Activated CD8-positive, alpha-beta memory T cell treated with anti-CD3 and anti-CD28 coated beads, Interleukin-2, amount 50 U/mL, for 24 hours (primary cell): Measurements from ENCODE around the gene XPOT.
A peak's percentile ranks its signal among the peaks of the same experiment; 100 is the strongest.
"Not testable (repeated sequence)": the region's sequence is repeated elsewhere in the genome, so short reads cannot be mapped to it uniquely, and the experiment has no call there.

Experiments
- DNase-seq: peaks from one replicate; pipeline ENCODE4 v3.0.0-alpha.2; 2020; ENCODE audit errors: extremely low read depth

XPOT gene

GRCh38 chr12:64403707-64404469, at the start of gene XPOT:
Gene XPOT (plus strand): TSS chr12:64404392. CDS start chr12:64410036, 5,644 bp downstream.
- peak; percentile 73 for DNase-seq

- DNase-seq = not testable (repeated sequence)
Measured at GRCh38 chr12:64356209-64356608, 48.0 kb upstream of the XPOT start.

GRCh38 chr12:64361173-64361572, 43.0 kb upstream of the XPOT start:
- DNase-seq = not testable (repeated sequence)

GRCh38 chr12:64362721-64363305, 41.4 kb upstream of the XPOT start:
- no peak for DNase-seq

- no peak for DNase-seq
Measured at GRCh38 chr12:64383675-64384074, 20.5 kb upstream of the XPOT start.

- no peak for DNase-seq
Measured at GRCh38 chr12:64385019-64385418, 19.2 kb upstream of the XPOT start.

- no peak for DNase-seq
Measured at GRCh38 chr12:64385468-64385867, 18.7 kb upstream of the XPOT start.

GRCh38 chr12:64387197-64387816, 16.9 kb upstream of the XPOT start:
- DNase-seq = no peak

- DNase-seq = no peak
Measured at GRCh38 chr12:64389154-64389553, 15.0 kb upstream of the XPOT start.

GRCh38 chr12:64390275-64390851, 13.8 kb upstream of the XPOT start, which contains the start of gene C12orf56:
Gene C12orf56 (minus strand): TSS chr12:64390758. CDS start chr12:64390565, 193 bp downstream.
- DNase-seq = no peak

GRCh38 chr12:64392221-64392620, 12.0 kb upstream of the XPOT start:
- no peak for DNase-seq

GRCh38 chr12:64395739-64396138, 8.5 kb upstream of the XPOT start:
- DNase-seq = no peak

- no peak for DNase-seq
Measured at GRCh38 chr12:64400041-64400440, 4.2 kb upstream of the XPOT start.

- no peak for DNase-seq
Measured at GRCh38 chr12:64402181-64402580, 2.0 kb upstream of the XPOT start.

- peak; percentile 25 for DNase-seq
Measured at GRCh38 chr12:64404470-64405256, 471 bp downstream of the XPOT start.

- DNase-seq = no peak
Measured at GRCh38 chr12:64407342-64408223, 3.4 kb downstream of the XPOT start.

GRCh38 chr12:64411427-64411826, 7.2 kb downstream of the XPOT start:
- DNase-seq = no peak

GRCh38 chr12:64412459-64412858, 8.3 kb downstream of the XPOT start:
- no peak for DNase-seq

GRCh38 chr12:64413884-64414283, 9.7 kb downstream of the XPOT start:
- DNase-seq = no peak

GRCh38 chr12:64418209-64418608, 14.0 kb downstream of the XPOT start:
- no peak for DNase-seq

GRCh38 chr12:64419696-64420095, 15.5 kb downstream of the XPOT start:
- DNase-seq = no peak
